Measurements from ENCODE around the gene NPAS3.

Gene NPAS3

GRCh38 chr14:33573301-33573880 is 634.7 kb downstream of the NPAS3 start:
- no peak for TF ChIP-seq CTCF (IDR thresholded peaks at IDR 0.05; ENCODE audit: low read depth, low read length, missing control alignments)
- no peak for DNase-seq
- Histone ChIP-seq H3K36me3 (replicated peaks) (no peaks in the 10 kb centered on the region), H3K27ac (no peak overlapping the region), H3K4me3 (ENCODE audit: low read depth, low read length) (no peak overlapping the region), H3K27me3 (replicated peaks) (no peaks in the 10 kb centered on the region)
- in situ Hi-C loops (cut with HindIII; ENCODE audit: low pct_ligation_motif_present, low sequenced_read_pairs), result no loop called here

GRCh38 chr14:33576014-33576413 is 637.3 kb downstream of the NPAS3 start:
- in situ Hi-C loops (cut with HindIII; ENCODE audit: low pct_ligation_motif_present, low sequenced_read_pairs), result no loop called here
- H3K36me3 ChIP-seq (replicated peaks), result no peaks in the 10 kb centered on the region
- H3K27ac ChIP-seq, result no peak overlapping the region
- no peak for TF ChIP-seq CTCF (IDR thresholded peaks at IDR 0.05; ENCODE audit: low read depth, low read length, missing control alignments)
- no peak for DNase-seq
- no peaks in the 10 kb centered on the region for H3K27me3 ChIP-seq (replicated peaks)
- no peak overlapping the region for H3K4me3 ChIP-seq (ENCODE audit: low read depth, low read length)

- no peak for DNase-seq
- H3K27ac ChIP-seq, result no peak overlapping the region
- H3K4me3 ChIP-seq (ENCODE audit: low read depth, low read length), result no peak overlapping the region
- no peak for TF ChIP-seq CTCF (IDR thresholded peaks at IDR 0.05; ENCODE audit: low read depth, low read length, missing control alignments)
- in situ Hi-C loops (cut with HindIII; ENCODE audit: low pct_ligation_motif_present, low sequenced_read_pairs), result no loop called here
- no peaks in the 10 kb centered on the region for H3K36me3 ChIP-seq (replicated peaks)
- no peaks in the 10 kb centered on the region for H3K27me3 ChIP-seq (replicated peaks)
These were observed 640.0 kb downstream of the NPAS3 start for GRCh38 chr14:33578461-33579216.

GRCh38 chr14:33580231-33580749 is 641.6 kb downstream of the NPAS3 start:
- no peak overlapping the region for H3K4me3 ChIP-seq (ENCODE audit: low read depth, low read length)
- H3K36me3 ChIP-seq (replicated peaks), result no peaks in the 10 kb centered on the region
- no peak for TF ChIP-seq CTCF (IDR thresholded peaks at IDR 0.05; ENCODE audit: low read depth, low read length, missing control alignments)
- no peaks in the 10 kb centered on the region for H3K27me3 ChIP-seq (replicated peaks)
- in situ Hi-C loops (cut with HindIII; ENCODE audit: low pct_ligation_motif_present, low sequenced_read_pairs), result no loop called here
- DNase-seq, result no peak
- no peak overlapping the region for H3K27ac ChIP-seq

GRCh38 chr14:33580841-33581240 is 642.2 kb downstream of the NPAS3 start:
- H3K27me3 ChIP-seq (replicated peaks), result no peaks in the 10 kb centered on the region
- in situ Hi-C loops (cut with HindIII; ENCODE audit: low pct_ligation_motif_present, low sequenced_read_pairs), result no loop called here
- no peak overlapping the region for H3K27ac ChIP-seq
- no peaks in the 10 kb centered on the region for H3K36me3 ChIP-seq (replicated peaks)
- H3K4me3 ChIP-seq (ENCODE audit: low read depth, low read length), result no peak overlapping the region
- no peak for TF ChIP-seq CTCF (IDR thresholded peaks at IDR 0.05; ENCODE audit: low read depth, low read length, missing control alignments)
- no peak for DNase-seq
